ENCODE results near the gene SLC38A1. TPM values are rescaled to one million over a fixed set of nuclear protein-coding genes. Genes with fewer than 3 reads are reported as not detected.

The SLC38A1 gene
- total and polyA plus RNA-seq, 2 experiments from 2014 or later, result 114 to 234 TPM

DNA sequence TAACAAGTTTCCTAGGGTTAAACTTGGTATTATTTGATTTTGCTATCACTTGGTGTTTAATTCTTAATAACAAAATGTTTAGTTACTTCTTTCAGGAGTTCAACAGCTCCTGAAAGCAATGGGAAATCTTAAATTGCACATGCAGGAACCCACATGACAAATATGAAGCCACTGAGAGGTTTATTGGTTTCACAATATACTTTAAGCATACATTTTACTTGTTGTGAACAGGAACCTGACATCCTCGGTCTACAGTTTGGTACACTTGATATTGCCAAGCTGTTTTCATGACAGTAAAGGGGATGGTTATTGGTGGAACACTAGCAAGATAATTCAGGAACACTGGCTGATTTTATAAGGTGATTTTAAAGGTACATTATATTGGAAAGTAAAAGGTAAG lies 46.2 kb downstream of the SLC38A1 start:
- Histone ChIP-seq H3K4me3 (no peak overlapping the region), H3K4me1 (ENCODE audit: insufficient read depth) (peaks cover 33% of the 10 kb centered on the region), H3K9me2 (ENCODE audit: insufficient read depth) (no peaks in the 10 kb centered on the region), H3K4me2 (no peak overlapping the region), H3K27me3 (ENCODE audit: insufficient read depth) (no peaks in the 10 kb centered on the region), H3K27ac (ENCODE audit: low read depth) (no peak overlapping the region), H3K79me2 (replicated peaks; ENCODE audit: insufficient read depth) (peaks cover 100% of the 10 kb centered on the region), H2AFZ (no peak overlapping the region), H3K36me3 (ENCODE audit: insufficient read depth) (peaks cover 46% of the 10 kb centered on the region), H4K20me1 (replicated peaks; ENCODE audit: insufficient read depth) (peaks cover 38% of the 10 kb centered on the region), H3F3A (replicated peaks; ENCODE audit: low read depth) (no peaks in the 10 kb centered on the region)
- no peak for TF ChIP-seq EZH2 (IDR thresholded peaks at IDR 0.05; ENCODE audit: low read depth, unreplicated experiment)
- TF ChIP-seq STAT1 (IDR thresholded peaks at IDR 0.05; ENCODE audit: unreplicated experiment), result no peak
- Mint-ChIP-seq H3K27me3 (ENCODE audit: insufficient read depth, low read depth, poor library complexity) (peaks cover 1% of the 10 kb centered on the region), H3K9me3 (no peaks in the 10 kb centered on the region), H3K36me3 (ENCODE audit: low read depth) (peaks cover 90% of the 10 kb centered on the region), H3K27ac (no peak overlapping the region), H3K4me3 (no peak overlapping the region), H3K4me1 (peaks cover 56% of the 10 kb centered on the region)
- DNase-seq (ENCODE audit: low spot score) (no peak), ATAC-seq (no peak)

DNA sequence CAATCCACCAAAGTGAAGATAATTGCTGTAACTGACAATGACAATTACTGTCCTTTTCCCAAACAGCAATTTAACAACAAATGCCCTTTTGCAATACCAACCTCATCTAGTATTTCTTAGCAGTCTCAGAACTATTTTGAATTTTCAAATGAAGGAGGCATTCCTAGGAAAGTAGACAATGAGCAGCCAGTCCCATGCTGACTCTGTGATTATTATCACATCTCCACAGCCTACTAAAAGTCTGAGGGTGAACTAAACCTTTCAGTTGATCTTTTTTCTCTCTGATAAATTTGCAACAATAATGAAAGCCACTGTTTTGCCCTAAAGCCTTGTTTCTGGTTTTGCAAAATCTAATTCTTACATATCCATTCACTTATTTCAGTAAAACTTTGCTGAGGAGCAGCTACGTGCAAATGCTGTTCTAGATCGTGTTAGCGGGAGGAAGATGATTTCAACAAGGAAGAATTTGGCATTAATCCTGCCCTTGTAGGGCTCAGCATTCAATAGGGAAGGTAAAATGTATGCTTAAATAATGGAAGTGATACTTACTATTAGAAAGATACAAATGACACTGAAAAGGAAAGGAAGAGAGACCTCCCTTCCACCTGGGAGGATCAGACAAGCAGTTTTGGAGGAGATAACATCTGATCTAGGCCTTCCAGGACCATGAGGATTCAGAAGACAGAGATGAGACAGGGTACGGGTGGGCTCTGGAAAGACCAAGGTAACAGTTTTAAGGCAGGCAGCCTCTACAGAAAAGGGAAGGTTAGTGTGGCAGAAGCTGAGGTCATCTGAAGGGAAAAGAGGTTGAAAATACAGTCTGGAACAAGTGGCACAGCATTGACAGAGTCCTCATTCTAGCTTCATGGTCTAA lies 47.4 kb downstream of the SLC38A1 start:
- peak overlapping the region; percentile 6; the same call in 1 of the 2 replicates for H3K27ac ChIP-seq (ENCODE audit: low read depth)
- Mint-ChIP-seq H3K27ac (peak overlapping the region; percentile 78), H3K36me3 (ENCODE audit: low read depth) (peaks cover 88% of the 10 kb centered on the region), H3K27me3 (ENCODE audit: insufficient read depth, low read depth, poor library complexity) (peaks cover 1% of the 10 kb centered on the region), H3K4me1 (peaks cover 57% of the 10 kb centered on the region), H3K9me3 (no peaks in the 10 kb centered on the region), H3K4me3 (no peak overlapping the region)
- ATAC-seq (no peak; the same call in 2 of the 3 replicates), DNase-seq (ENCODE audit: low spot score) (no peak)
- H3K79me2 ChIP-seq (replicated peaks; ENCODE audit: insufficient read depth), result peaks cover 100% of the 10 kb centered on the region
- no peaks in the 10 kb centered on the region for H3K27me3 ChIP-seq (ENCODE audit: insufficient read depth)
- no peak overlapping the region for H2AFZ ChIP-seq
- TF ChIP-seq CREB1 (CRISPR knock-in tag; IDR thresholded peaks at IDR 0.05; ENCODE audit: low read depth) (no peak), EZH2 (IDR thresholded peaks at IDR 0.05; ENCODE audit: low read depth, unreplicated experiment) (no peak), POLR2AphosphoS5 (IDR thresholded peaks at IDR 0.05; ENCODE audit: low read depth) (no peak), NANOG (IDR thresholded peaks at IDR 0.05; ENCODE audit: borderline replicate concordance) (no peak), ZNF114 (CRISPR knock-in tag; IDR thresholded peaks at IDR 0.05) (no peak), EZH2phosphoT487 (IDR thresholded peaks at IDR 0.05; ENCODE audit: unreplicated experiment) (no peak), JUNB (IDR thresholded peaks at IDR 0.05; ENCODE audit: unreplicated experiment) (no peak), ZNF331 (CRISPR knock-in tag; IDR thresholded peaks at IDR 0.05; ENCODE audit: low read depth) (no peak)
- TF ChIP-seq, protein P1, sequence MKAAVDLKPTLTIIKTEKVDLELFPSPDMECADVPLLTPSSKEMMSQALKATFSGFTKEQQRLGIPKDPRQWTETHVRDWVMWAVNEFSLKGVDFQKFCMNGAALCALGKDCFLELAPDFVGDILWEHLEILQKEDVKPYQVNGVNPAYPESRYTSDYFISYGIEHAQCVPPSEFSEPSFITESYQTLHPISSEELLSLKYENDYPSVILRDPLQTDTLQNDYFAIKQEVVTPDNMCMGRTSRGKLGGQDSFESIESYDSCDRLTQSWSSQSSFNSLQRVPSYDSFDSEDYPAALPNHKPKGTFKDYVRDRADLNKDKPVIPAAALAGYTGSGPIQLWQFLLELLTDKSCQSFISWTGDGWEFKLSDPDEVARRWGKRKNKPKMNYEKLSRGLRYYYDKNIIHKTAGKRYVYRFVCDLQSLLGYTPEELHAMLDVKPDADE (IDR thresholded peaks at IDR 0.05), result no peak
- TF ChIP-seq, protein P2, sequence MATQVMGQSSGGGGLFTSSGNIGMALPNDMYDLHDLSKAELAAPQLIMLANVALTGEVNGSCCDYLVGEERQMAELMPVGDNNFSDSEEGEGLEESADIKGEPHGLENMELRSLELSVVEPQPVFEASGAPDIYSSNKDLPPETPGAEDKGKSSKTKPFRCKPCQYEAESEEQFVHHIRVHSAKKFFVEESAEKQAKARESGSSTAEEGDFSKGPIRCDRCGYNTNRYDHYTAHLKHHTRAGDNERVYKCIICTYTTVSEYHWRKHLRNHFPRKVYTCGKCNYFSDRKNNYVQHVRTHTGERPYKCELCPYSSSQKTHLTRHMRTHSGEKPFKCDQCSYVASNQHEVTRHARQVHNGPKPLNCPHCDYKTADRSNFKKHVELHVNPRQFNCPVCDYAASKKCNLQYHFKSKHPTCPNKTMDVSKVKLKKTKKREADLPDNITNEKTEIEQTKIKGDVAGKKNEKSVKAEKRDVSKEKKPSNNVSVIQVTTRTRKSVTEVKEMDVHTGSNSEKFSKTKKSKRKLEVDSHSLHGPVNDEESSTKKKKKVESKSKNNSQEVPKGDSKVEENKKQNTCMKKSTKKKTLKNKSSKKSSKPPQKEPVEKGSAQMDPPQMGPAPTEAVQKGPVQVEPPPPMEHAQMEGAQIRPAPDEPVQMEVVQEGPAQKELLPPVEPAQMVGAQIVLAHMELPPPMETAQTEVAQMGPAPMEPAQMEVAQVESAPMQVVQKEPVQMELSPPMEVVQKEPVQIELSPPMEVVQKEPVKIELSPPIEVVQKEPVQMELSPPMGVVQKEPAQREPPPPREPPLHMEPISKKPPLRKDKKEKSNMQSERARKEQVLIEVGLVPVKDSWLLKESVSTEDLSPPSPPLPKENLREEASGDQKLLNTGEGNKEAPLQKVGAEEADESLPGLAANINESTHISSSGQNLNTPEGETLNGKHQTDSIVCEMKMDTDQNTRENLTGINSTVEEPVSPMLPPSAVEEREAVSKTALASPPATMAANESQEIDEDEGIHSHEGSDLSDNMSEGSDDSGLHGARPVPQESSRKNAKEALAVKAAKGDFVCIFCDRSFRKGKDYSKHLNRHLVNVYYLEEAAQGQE (IDR thresholded peaks at IDR 0.05; ENCODE audit: unreplicated experiment), result no peak
- H3K9me2 ChIP-seq (ENCODE audit: insufficient read depth), result no peaks in the 10 kb centered on the region
- H3K4me2 ChIP-seq, result peak overlapping the region; percentile 24; the same call in 1 of the 2 replicates
- H3K4me1 ChIP-seq (ENCODE audit: insufficient read depth), result peaks cover 33% of the 10 kb centered on the region
- H3K36me3 ChIP-seq (ENCODE audit: insufficient read depth), result peaks cover 46% of the 10 kb centered on the region
- no peaks in the 10 kb centered on the region for H3F3A ChIP-seq (replicated peaks; ENCODE audit: low read depth)
- peaks cover 36% of the 10 kb centered on the region for H4K20me1 ChIP-seq (replicated peaks; ENCODE audit: insufficient read depth)
- H3K4me3 ChIP-seq, result no peak overlapping the region

Data from GM23338 (cell line).